ENCODE data around the gene ADAMTS18. TPM values are rescaled to one million over a fixed set of nuclear protein-coding genes. Genes with fewer than 3 reads are reported as not detected.
A peak's percentile ranks its signal among the peaks of the same experiment; 100 is the strongest.

The ADAMTS18 gene
- total RNA-seq, 1 donor from 2014 or later: 7.9 TPM

DNA sequence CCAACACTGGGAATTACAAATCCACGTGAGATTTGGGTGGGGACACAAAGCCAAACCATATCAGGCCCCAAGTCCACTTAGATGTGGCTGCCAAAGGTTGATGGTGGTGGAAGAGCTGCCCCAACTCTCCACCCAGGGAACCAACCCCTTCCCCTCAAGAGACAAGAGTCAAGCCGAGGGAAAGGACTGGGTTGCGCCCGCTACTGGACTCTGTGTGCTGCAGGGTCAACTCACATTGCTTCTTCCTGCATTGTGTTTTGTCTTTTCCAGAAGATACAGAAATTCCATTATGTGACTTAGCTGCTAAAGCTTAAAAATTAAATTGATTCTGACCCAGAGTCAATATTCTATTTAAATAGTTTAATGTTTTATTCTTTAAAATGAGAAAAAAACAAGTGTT is 58.5 kb downstream of the ADAMTS18 start:
- H3K9me3 Mint-ChIP-seq: no peaks in the 10 kb centered on the region
- no peak for DNase-seq (ENCODE audit: extremely low spot score, unreplicated experiment)
- peaks cover 10% of the 10 kb centered on the region for H3K4me1 Mint-ChIP-seq (ENCODE audit: unreplicated experiment)
- TF ChIP-seq, protein P1, sequence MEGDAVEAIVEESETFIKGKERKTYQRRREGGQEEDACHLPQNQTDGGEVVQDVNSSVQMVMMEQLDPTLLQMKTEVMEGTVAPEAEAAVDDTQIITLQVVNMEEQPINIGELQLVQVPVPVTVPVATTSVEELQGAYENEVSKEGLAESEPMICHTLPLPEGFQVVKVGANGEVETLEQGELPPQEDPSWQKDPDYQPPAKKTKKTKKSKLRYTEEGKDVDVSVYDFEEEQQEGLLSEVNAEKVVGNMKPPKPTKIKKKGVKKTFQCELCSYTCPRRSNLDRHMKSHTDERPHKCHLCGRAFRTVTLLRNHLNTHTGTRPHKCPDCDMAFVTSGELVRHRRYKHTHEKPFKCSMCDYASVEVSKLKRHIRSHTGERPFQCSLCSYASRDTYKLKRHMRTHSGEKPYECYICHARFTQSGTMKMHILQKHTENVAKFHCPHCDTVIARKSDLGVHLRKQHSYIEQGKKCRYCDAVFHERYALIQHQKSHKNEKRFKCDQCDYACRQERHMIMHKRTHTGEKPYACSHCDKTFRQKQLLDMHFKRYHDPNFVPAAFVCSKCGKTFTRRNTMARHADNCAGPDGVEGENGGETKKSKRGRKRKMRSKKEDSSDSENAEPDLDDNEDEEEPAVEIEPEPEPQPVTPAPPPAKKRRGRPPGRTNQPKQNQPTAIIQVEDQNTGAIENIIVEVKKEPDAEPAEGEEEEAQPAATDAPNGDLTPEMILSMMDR (conservative IDR thresholded peaks at IDR 0.05): peak; percentile 35
- no peak overlapping the region for H3K27ac Mint-ChIP-seq
- H3K4me3 Mint-ChIP-seq: no peak overlapping the region
- H3K27me3 Mint-ChIP-seq: no peaks in the 10 kb centered on the region
- no peaks in the 10 kb centered on the region for H3K36me3 Mint-ChIP-seq

DNA sequence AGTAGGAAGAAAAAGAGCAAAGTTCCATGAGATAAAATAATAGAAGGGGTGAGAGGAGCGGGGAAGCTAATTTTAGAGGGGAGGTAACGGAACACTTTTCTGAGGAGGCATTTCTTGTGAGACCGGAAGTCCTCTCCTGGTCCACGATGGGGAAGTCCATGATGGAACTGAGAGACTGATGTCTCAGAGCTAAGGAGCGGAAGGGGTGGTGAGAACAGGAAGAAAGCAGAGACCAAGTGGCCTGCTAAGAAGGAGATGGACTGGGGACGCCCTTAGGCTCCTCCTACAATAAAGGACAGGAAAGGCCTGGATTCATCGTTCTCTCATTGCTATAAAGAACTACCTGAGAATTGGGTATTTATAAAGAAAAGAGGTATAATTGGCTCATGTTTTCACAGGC is 59.4 kb downstream of the ADAMTS18 start:
- no peak overlapping the region for H3K27ac Mint-ChIP-seq
- H3K4me1 Mint-ChIP-seq (ENCODE audit: unreplicated experiment): peaks cover 10% of the 10 kb centered on the region
- H3K4me3 Mint-ChIP-seq: no peak overlapping the region
- H3K36me3 Mint-ChIP-seq: no peaks in the 10 kb centered on the region
- DNase-seq (ENCODE audit: extremely low spot score, unreplicated experiment): no peak
- no peaks in the 10 kb centered on the region for H3K27me3 Mint-ChIP-seq
- H3K9me3 Mint-ChIP-seq: no peaks in the 10 kb centered on the region
- TF ChIP-seq, protein P1 (conservative IDR thresholded peaks at IDR 0.05): no peak

DNA sequence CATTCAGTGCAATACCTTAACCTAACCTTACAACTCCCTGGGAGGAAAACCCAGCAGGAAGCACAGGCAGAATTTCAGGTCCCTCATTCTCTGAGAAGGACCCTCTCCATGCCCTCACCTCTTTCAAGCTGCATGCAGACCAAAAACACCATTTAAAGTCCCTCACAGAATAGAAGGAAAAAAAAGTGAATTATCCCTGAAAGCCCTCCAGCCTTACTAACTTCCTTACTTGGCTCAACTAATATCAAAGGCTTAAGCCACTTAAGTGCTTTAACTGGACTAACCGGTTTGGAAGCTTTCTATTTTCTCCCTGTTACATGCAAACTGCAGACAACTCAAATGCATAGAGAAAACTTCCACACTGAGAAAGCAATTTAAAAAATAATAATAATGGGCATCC is 60.5 kb downstream of the ADAMTS18 start:
- Mint-ChIP-seq H3K36me3 (peaks cover 6% of the 10 kb centered on the region), H3K9me3 (no peaks in the 10 kb centered on the region), H3K27ac (peak overlapping the region; percentile 63), H3K4me3 (peak overlapping the region; percentile 37), H3K27me3 (no peaks in the 10 kb centered on the region), H3K4me1 (ENCODE audit: unreplicated experiment) (peaks cover 10% of the 10 kb centered on the region)
- no peak for DNase-seq (ENCODE audit: extremely low spot score, unreplicated experiment)
- TF ChIP-seq, protein P1 (conservative IDR thresholded peaks at IDR 0.05): no peak

DNA sequence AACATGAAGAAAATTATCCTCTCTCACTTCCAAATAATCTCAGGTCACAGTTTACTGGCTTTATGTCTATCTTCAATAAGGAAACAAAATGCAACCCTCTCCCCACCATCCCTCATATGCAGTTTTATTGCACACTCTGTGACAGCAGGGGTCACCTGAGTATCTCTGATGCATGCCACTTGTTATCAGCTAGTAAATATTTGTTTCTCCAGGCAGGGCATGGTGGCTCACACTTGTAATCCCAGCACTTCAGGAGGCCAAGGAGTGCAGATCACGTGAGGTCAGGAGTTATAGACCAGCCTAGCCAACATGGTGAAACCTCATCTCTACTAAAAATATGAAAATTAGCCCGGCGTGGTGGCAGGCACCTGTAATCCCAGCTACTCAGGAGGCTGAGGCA is 61.1 kb downstream of the ADAMTS18 start:
- TF ChIP-seq, protein P1 (conservative IDR thresholded peaks at IDR 0.05): no peak
- DNase-seq (ENCODE audit: extremely low spot score, unreplicated experiment): no peak
- H3K4me3 Mint-ChIP-seq: no peak overlapping the region
- no peaks in the 10 kb centered on the region for H3K27me3 Mint-ChIP-seq
- H3K27ac Mint-ChIP-seq: peak overlapping the region; percentile 63
- H3K36me3 Mint-ChIP-seq: peaks cover 6% of the 10 kb centered on the region
- no peaks in the 10 kb centered on the region for H3K9me3 Mint-ChIP-seq
- peaks cover 10% of the 10 kb centered on the region for H3K4me1 Mint-ChIP-seq (ENCODE audit: unreplicated experiment)

DNA sequence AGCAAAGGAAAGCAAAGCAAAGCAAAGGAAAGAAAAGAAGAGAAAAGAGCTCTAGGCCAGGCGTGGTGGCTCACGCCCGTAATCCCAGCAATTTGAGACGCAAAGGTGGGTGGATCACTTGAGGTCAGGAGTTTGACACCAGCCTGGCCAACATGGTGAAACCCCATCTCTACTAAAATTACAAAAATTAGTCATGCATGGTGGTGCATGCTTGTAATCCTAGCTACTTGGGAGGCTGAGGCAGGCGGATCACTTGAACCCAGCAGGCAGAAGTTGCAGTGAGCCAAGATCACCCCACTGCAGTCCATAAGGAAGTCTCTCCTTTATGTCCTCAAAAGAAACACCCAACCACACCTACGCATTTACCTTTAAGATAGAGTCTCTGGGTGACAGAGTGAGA is 70.1 kb downstream of the ADAMTS18 start:
- TF ChIP-seq, protein P1 (conservative IDR thresholded peaks at IDR 0.05): no peak
- peaks cover 6% of the 10 kb centered on the region for H3K36me3 Mint-ChIP-seq
- H3K27me3 Mint-ChIP-seq: no peaks in the 10 kb centered on the region

DNA sequence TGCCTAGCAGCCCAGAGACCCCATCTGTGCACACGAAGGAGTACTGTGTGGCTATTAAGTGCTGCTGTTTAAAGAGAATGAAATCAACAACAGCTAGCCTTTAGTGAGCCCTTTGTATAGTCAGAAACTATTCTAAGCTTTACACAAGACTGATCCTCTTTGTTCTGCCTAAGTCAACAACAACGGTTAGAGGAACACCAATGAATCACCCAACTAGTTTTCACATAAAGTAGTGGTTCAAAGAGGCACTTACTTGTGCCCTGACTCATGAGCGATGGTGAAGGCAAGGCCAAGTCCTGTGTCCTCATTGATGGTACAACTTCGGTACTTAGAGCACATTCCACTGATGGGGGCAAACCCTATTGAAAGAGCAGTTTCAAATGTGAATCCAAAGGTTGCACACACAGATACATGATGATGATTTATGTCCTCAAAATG is 75.8 kb downstream of the ADAMTS18 start:
- no peak for DNase-seq (ENCODE audit: extremely low spot score, unreplicated experiment)
- Mint-ChIP-seq H3K4me1 (ENCODE audit: unreplicated experiment) (peaks cover 9% of the 10 kb centered on the region), H3K27ac (no peak overlapping the region), H3K27me3 (no peaks in the 10 kb centered on the region), H3K36me3 (no peaks in the 10 kb centered on the region), H3K4me3 (no peak overlapping the region), H3K9me3 (no peaks in the 10 kb centered on the region)
- TF ChIP-seq, protein P1 (conservative IDR thresholded peaks at IDR 0.05): no peak

More for the DNA sequence above, 70.1 kb downstream of the ADAMTS18 start:
- no peak for DNase-seq (ENCODE audit: extremely low spot score, unreplicated experiment)
- Mint-ChIP-seq H3K4me1 (ENCODE audit: unreplicated experiment) (no peaks in the 10 kb centered on the region), H3K9me3 (no peaks in the 10 kb centered on the region), H3K27ac (no peak overlapping the region), H3K4me3 (no peak overlapping the region)
